DND-41 (cell line): ENCODE data around the gene FOXL2.

Source experiments
- CTCF ChIP-seq: IDR thresholded peaks from 2 replicates; pipeline ENCODE4 v1.5.1; 2012; ENCODE audit warnings: borderline replicate concordance, low read length, moderate library complexity, mild to moderate bottlenecking; ENCODE audit not compliant: poor library complexity, severe bottlenecking; ENCODE audit errors: extremely low read depth
- EZH2 ChIP-seq: IDR thresholded peaks from 3 replicates; pipeline ENCODE4 v1.6.1; 2012; ENCODE audit warnings: borderline replicate concordance, low read depth, mild to moderate bottlenecking, moderate library complexity, low read length, inconsistent platforms; ENCODE audit not compliant: severe bottlenecking

GRCh38 chr3:138974462-138974861 is 27.5 kb upstream of the FOXL2 start:
- no peak for TF ChIP-seq CTCF
- no peak for TF ChIP-seq EZH2
